ENCODE data around the gene INPP4A. TPM values are rescaled to one million over a fixed set of nuclear protein-coding genes. Genes with fewer than 3 reads are reported as not detected.
A peak's percentile ranks its signal among the peaks of the same experiment; 100 is the strongest.

The INPP4A gene
- total RNA-seq, 2 donors from 2014 or later: 65.0 to 150 TPM

- Mint-ChIP-seq H3K27ac (peak overlapping the region; percentile 79 to 81), H3K27me3 (no peaks in the 10 kb centered on the region), H3K9me3 (no peaks in the 10 kb centered on the region), H3K36me3 (no peaks in the 10 kb centered on the region), H3K4me1 (ENCODE audit: low read depth in 2 of 2) (peaks cover 82 to 86% of the 10 kb centered on the region in 2 donors), H3K4me3 (peak overlapping the region; percentile 15)
- DNase-seq (ENCODE audit: low spot score) (no peak), ATAC-seq (no peak)
Observed at GRCh38 chr2:98505971-98506664, 61.5 kb downstream of the INPP4A start.

DNA sequence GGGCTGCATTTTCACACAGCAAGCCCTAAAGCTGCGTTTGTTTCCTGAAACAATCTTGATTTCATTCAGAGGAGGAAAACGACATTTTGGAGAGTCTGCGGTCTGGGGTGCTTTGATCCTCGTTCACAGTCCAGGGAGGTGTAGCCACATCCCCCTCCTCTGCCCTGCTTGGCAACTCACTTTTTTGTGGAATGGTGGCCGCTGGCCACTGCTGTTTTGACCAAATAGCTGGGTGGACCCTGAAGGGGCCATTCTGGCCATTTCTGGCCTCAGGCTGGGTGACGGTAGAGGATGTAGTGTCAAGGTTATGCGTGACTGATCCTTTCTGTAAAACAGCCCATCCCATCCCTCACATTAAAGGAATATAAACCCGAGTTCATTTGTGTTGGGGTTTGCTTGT, 62.2 kb downstream of the INPP4A start:
- peak overlapping the region; percentile 79 to 81 for H3K27ac Mint-ChIP-seq
- ATAC-seq: no peak
- H3K4me3 Mint-ChIP-seq: peak overlapping the region; percentile 11
- no peak for DNase-seq (ENCODE audit: low spot score)
- no peaks in the 10 kb centered on the region for H3K9me3 Mint-ChIP-seq
- H3K36me3 Mint-ChIP-seq: no peaks in the 10 kb centered on the region
- H3K4me1 Mint-ChIP-seq (ENCODE audit: low read depth in 2 of 2): peaks cover 87 to 92% of the 10 kb centered on the region in 2 donors
- H3K27me3 Mint-ChIP-seq: no peaks in the 10 kb centered on the region

DNA sequence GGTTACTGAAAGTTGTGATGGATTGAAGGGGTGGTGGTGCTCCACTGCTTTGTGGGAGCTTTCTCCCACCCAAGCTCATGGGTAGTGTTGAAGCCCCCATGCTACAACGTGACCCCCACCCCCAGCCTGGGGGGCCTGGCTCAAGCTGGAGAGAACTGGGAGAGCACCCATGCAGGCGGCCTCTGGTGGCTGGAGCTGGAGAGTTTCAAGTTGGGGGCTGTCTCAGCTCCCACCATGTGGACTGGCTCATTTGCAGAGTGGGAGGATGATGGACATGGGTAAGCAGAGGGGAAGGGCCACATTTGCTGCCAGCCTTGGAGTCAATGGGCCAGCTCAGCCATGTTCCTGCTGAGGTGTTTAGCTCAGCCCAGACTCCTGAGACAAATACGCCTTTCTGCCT, 62.8 kb downstream of the INPP4A start:
- H3K27me3 Mint-ChIP-seq: no peaks in the 10 kb centered on the region
- peak overlapping the region; percentile 79 to 81 for H3K27ac Mint-ChIP-seq
- H3K4me3 Mint-ChIP-seq: peak overlapping the region; percentile 11
- ATAC-seq (no peak), DNase-seq (ENCODE audit: low spot score) (no peak)
- no peaks in the 10 kb centered on the region for H3K9me3 Mint-ChIP-seq
- no peaks in the 10 kb centered on the region for H3K36me3 Mint-ChIP-seq
- H3K4me1 Mint-ChIP-seq (ENCODE audit: low read depth in 2 of 2): peaks cover 87 to 92% of the 10 kb centered on the region in 2 donors

- no peaks in the 10 kb centered on the region for H3K9me3 Mint-ChIP-seq
- ATAC-seq: peak in 1 of 2 donors; percentile 8
- peak overlapping the region; percentile 48 for H3K4me3 Mint-ChIP-seq
- no peaks in the 10 kb centered on the region for H3K36me3 Mint-ChIP-seq
- H3K4me1 Mint-ChIP-seq (ENCODE audit: low read depth in 2 of 2): peaks cover 85 to 92% of the 10 kb centered on the region in 2 donors
- H3K27ac Mint-ChIP-seq: peak overlapping the region; percentile 79 to 89
- DNase-seq (ENCODE audit: low spot score): no peak
- no peaks in the 10 kb centered on the region for H3K27me3 Mint-ChIP-seq
Observed at GRCh38 chr2:98507891-98508708, 63.4 kb downstream of the INPP4A start.

DNA sequence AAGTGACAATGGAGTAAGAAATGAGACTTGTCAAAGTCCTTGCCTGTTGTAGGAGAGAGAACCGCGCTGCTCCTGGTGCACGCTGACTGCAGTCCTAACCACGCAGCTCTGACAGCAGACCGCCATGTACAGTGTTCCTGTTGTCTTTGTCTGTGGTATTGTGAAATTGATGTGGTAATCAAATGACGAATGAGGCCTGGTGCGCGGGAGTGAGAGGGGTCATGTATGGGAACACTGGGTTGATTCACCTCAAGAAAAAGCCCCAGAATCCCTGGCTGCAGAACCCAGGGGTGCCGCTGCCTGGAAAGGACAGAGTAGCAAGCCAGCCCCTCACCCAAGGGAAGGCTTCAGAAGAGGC, 64.0 kb downstream of the INPP4A start:
- H3K4me3 Mint-ChIP-seq: peak overlapping the region; percentile 48
- H3K9me3 Mint-ChIP-seq: no peaks in the 10 kb centered on the region
- H3K27ac Mint-ChIP-seq: peak overlapping the region; percentile 79 to 89
- H3K4me1 Mint-ChIP-seq (ENCODE audit: low read depth in 2 of 2): peaks cover 85 to 92% of the 10 kb centered on the region in 2 donors
- no peaks in the 10 kb centered on the region for H3K36me3 Mint-ChIP-seq
- no peaks in the 10 kb centered on the region for H3K27me3 Mint-ChIP-seq
- ATAC-seq (peak; percentile 84 to 91), DNase-seq (ENCODE audit: low spot score) (peak; percentile 89)

DNA sequence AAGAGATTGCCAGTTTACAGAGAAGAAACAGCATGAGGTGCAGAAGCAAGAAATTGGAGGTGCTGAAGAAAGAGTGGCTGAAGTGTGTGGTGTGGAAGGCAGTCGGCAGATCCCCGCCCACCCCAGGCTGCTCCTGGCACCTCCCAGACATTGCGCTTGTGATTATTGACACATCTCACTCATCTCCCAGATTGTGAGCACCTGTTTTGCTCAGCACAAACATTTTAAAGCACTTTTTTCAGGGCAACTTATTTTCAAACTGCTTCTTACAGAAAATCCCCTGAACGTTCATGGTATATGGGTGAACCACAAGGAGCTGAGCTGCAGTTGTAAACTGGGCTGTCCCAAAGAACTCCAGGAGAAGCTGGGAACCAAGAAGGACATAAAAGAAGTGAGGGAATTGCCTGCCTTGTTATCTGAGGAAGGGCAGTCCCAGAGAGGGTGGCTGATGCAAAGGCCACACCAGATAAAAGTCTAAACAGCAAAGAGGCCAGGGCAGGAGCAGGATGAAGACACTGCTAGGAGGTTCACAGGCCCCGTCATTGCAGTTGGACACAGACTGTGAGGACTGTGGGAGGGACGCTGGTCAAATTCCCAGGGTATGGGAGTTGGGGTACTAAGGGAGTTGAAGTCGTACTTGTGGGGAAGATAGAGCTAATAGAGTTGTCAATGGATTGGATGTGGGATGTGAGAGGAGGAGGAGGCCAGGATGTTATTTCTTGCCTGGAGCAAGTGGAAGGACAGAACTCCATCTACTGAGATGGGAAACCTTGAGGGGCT, 65.1 kb downstream of the INPP4A start:
- Mint-ChIP-seq H3K27ac (peak overlapping the region; percentile 25 to 89), H3K9me3 (no peaks in the 10 kb centered on the region), H3K36me3 (no peaks in the 10 kb centered on the region), H3K4me1 (ENCODE audit: low read depth in 2 of 2) (peaks cover 81 to 87% of the 10 kb centered on the region in 2 donors), H3K4me3 (peak overlapping the region; percentile 21), H3K27me3 (no peaks in the 10 kb centered on the region)
- ATAC-seq: no peak
- DNase-seq (ENCODE audit: low spot score): no peak

- ATAC-seq (no peak), DNase-seq (ENCODE audit: low spot score) (no peak)
- Mint-ChIP-seq H3K27me3 (no peaks in the 10 kb centered on the region), H3K27ac (peak overlapping the region; percentile 25 to 89), H3K36me3 (no peaks in the 10 kb centered on the region), H3K4me3 (no peak overlapping the region), H3K4me1 (ENCODE audit: low read depth in 2 of 2) (peaks cover 79 to 86% of the 10 kb centered on the region in 2 donors), H3K9me3 (no peaks in the 10 kb centered on the region)
Observed at GRCh38 chr2:98510322-98510662, 65.6 kb downstream of the INPP4A start.

GRCh38 chr2:98511981-98512380, 67.3 kb downstream of the INPP4A start:
- H3K4me3 Mint-ChIP-seq: peak overlapping the region; percentile 67
- H3K27ac Mint-ChIP-seq: peak overlapping the region; percentile 31 to 89
- H3K36me3 Mint-ChIP-seq: no peaks in the 10 kb centered on the region
- H3K9me3 Mint-ChIP-seq: no peaks in the 10 kb centered on the region
- DNase-seq (ENCODE audit: low spot score): no peak
- peaks cover 81 to 85% of the 10 kb centered on the region in 2 donors for H3K4me1 Mint-ChIP-seq (ENCODE audit: low read depth in 2 of 2)
- peak in 1 of 2 donors; percentile 61 for ATAC-seq
- H3K27me3 Mint-ChIP-seq: no peaks in the 10 kb centered on the region

DNA sequence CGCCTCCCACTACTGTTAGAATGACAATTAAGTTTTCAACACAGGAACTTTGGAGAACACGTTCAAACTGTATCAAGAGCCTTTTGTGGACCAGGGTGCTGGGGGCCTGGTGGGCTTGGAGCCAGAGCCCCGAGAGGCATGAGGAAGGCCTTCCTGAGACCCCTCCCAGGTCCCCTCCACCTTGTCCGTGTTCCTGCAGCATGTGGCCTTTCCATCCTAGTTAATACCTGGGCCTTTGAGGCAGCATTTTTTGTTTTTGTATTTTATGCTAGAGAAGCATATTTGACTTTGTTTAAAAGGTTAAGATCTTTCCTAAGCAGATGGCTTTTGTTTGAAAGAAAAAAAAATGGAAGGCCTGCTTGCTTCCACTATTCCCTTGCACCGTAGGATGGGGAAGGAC, 68.0 kb downstream of the INPP4A start:
- no peaks in the 10 kb centered on the region for H3K36me3 Mint-ChIP-seq
- no peaks in the 10 kb centered on the region for H3K9me3 Mint-ChIP-seq
- H3K4me1 Mint-ChIP-seq (ENCODE audit: low read depth in 2 of 2): peaks cover 83 to 87% of the 10 kb centered on the region in 2 donors
- peak overlapping the region; percentile 31 to 89 for H3K27ac Mint-ChIP-seq
- peak overlapping the region; percentile 5 for H3K4me3 Mint-ChIP-seq
- DNase-seq (ENCODE audit: low spot score) (no peak), ATAC-seq (no peak)
- no peaks in the 10 kb centered on the region for H3K27me3 Mint-ChIP-seq

DNA sequence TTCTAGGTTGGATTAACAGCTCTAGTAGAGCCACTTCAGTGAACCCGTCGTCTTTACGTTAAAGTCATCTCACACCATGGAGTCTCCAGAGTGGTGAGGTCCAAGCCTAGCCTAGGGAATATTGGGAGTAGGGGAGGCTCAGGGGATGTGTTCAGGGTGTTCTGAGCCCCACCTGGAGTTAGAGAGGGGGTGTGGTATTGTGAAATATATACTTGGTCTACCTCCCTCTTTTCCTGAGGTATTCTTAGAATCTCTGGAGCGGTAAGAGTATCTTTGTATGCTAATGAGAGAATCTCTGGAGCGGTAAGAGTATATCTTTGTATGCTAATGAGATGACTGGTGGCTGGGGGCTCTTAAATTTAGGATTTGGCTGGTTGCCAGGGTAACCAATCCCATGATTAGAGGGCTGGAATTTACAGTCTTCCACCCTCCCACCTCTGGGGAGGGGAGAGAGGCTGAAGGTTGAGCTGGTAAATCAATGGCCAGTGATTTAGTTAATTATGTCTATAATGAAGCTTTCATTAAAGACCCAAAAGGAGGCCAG, 69.5 kb downstream of the INPP4A start:
- Mint-ChIP-seq H3K27ac (peak overlapping the region; percentile 31 to 89), H3K4me3 (no peak overlapping the region), H3K4me1 (ENCODE audit: low read depth in 2 of 2) (peaks cover 82 to 86% of the 10 kb centered on the region in 2 donors), H3K9me3 (no peaks in the 10 kb centered on the region), H3K36me3 (no peaks in the 10 kb centered on the region), H3K27me3 (no peaks in the 10 kb centered on the region)
- DNase-seq (ENCODE audit: low spot score) (no peak), ATAC-seq (no peak)

- Mint-ChIP-seq H3K9me3 (no peaks in the 10 kb centered on the region), H3K27me3 (no peaks in the 10 kb centered on the region)
Observed at GRCh38 chr2:98514879-98515249, 70.2 kb downstream of the INPP4A start.

GRCh38 chr2:98515250-98515991, 70.8 kb downstream of the INPP4A start:
- H3K36me3 Mint-ChIP-seq: no peaks in the 10 kb centered on the region
- DNase-seq (ENCODE audit: low spot score) (no peak), ATAC-seq (peak; percentile 58 to 62)
- H3K27ac Mint-ChIP-seq: peak overlapping the region; percentile 54 to 89
- H3K4me1 Mint-ChIP-seq (ENCODE audit: low read depth in 2 of 2): peaks cover 72 to 73% of the 10 kb centered on the region in 2 donors
- no peaks in the 10 kb centered on the region for H3K9me3 Mint-ChIP-seq
- H3K27me3 Mint-ChIP-seq: no peaks in the 10 kb centered on the region
- peak overlapping the region; percentile 57 for H3K4me3 Mint-ChIP-seq

More at GRCh38 chr2:98514879-98515249, 70.2 kb downstream of the INPP4A start:
- H3K4me3 Mint-ChIP-seq: peak overlapping the region; percentile 57
- H3K4me1 Mint-ChIP-seq (ENCODE audit: low read depth in 2 of 2): peaks cover 78 to 79% of the 10 kb centered on the region in 2 donors
- H3K27ac Mint-ChIP-seq: peak overlapping the region; percentile 54 to 89
- ATAC-seq (peak in 1 of 2 donors; percentile 11), DNase-seq (ENCODE audit: low spot score) (no peak)
- no peaks in the 10 kb centered on the region for H3K36me3 Mint-ChIP-seq

DNA sequence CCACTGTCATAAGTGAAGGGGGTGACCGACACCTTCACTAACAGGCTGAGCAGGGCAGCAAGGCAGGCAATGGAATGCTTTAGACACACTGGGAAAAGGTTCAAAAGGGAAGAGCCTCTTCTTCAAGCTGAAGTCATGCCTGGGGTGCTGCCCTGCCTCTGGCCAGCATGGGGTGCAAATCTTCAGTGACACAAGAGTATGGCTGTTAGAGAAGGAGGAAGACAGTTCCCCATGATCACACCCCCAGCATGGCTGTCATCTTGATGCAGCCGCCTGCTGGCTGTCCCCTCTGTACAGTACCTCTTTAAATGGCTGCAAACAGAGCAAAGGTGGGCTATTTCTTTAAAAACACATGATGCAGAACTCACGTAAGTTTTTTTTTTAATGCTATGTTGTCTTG, 71.9 kb downstream of the INPP4A start:
- H3K4me1 Mint-ChIP-seq (ENCODE audit: low read depth in 2 of 2): peaks cover 63 to 65% of the 10 kb centered on the region in 2 donors
- no peaks in the 10 kb centered on the region for H3K27me3 Mint-ChIP-seq
- H3K4me3 Mint-ChIP-seq: no peak overlapping the region
- H3K9me3 Mint-ChIP-seq: no peaks in the 10 kb centered on the region
- H3K27ac Mint-ChIP-seq: peak overlapping the region; percentile 44 to 89
- no peak for ATAC-seq
- DNase-seq (ENCODE audit: low spot score): no peak
- no peaks in the 10 kb centered on the region for H3K36me3 Mint-ChIP-seq

Data from natural killer cell treated with Interleukin-12 subunit alpha and Interleukin-12 subunit beta and Interleukin-15 and Interleukin-18, amount 100 ng/mL, for 72 hours (primary cell).